ENCODE data around the gene ATP6V0C. TPM values are rescaled to one million over a fixed set of nuclear protein-coding genes. Genes with fewer than 3 reads are reported as not detected.

The ATP6V0C gene
- total RNA-seq, 1 experiment from 2014 or later: 260 TPM

DNA sequence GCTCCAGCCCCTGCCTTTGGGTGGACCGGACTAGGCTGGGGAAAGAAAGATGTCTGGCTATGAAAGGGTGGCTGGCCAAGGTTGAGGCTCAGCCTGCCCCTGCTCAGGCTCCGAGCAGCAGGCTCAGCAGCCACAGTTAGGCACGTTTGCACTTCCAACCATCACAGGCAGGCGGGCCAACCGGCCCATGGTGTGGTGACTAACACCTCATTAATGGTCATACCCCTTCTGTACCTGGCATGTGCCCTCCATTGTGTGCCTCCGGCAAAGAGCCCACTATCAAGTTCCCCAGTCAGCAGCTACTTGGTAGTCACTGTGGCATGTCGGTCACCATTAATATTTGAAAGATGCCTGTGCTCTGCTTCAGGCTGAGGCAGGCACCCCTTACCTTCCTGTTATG is 32.1 kb upstream of the ATP6V0C start:
- TF ChIP-seq, protein P1, sequence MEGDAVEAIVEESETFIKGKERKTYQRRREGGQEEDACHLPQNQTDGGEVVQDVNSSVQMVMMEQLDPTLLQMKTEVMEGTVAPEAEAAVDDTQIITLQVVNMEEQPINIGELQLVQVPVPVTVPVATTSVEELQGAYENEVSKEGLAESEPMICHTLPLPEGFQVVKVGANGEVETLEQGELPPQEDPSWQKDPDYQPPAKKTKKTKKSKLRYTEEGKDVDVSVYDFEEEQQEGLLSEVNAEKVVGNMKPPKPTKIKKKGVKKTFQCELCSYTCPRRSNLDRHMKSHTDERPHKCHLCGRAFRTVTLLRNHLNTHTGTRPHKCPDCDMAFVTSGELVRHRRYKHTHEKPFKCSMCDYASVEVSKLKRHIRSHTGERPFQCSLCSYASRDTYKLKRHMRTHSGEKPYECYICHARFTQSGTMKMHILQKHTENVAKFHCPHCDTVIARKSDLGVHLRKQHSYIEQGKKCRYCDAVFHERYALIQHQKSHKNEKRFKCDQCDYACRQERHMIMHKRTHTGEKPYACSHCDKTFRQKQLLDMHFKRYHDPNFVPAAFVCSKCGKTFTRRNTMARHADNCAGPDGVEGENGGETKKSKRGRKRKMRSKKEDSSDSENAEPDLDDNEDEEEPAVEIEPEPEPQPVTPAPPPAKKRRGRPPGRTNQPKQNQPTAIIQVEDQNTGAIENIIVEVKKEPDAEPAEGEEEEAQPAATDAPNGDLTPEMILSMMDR (IDR thresholded peaks at IDR 0.05; ENCODE audit: unreplicated experiment): no peak
- intact Hi-C loops (cut with micrococcal nuclease; ENCODE audit: unreplicated experiment): no loop called here
- CTCF ChIA-PET: no interaction called here
- no peaks in the 10 kb centered on the region for H3K27me3 Mint-ChIP-seq (ENCODE audit: unreplicated experiment)
- no peaks in the 10 kb centered on the region for H3K9me3 Mint-ChIP-seq (ENCODE audit: low read depth, unreplicated experiment)
- peaks cover 8% of the 10 kb centered on the region for H3K36me3 Mint-ChIP-seq (ENCODE audit: insufficient read depth, unreplicated experiment)
- no TSS peak for BruUV-seq (replicated peaks)
- H3K4me3 Mint-ChIP-seq (ENCODE audit: low read depth, unreplicated experiment): no peak overlapping the region
- no peak overlapping the region for H3K27ac Mint-ChIP-seq (ENCODE audit: unreplicated experiment)
- DNase-seq: no peak
- peaks cover 12% of the 10 kb centered on the region for H3K4me1 Mint-ChIP-seq (ENCODE audit: low read depth, unreplicated experiment)

DNA sequence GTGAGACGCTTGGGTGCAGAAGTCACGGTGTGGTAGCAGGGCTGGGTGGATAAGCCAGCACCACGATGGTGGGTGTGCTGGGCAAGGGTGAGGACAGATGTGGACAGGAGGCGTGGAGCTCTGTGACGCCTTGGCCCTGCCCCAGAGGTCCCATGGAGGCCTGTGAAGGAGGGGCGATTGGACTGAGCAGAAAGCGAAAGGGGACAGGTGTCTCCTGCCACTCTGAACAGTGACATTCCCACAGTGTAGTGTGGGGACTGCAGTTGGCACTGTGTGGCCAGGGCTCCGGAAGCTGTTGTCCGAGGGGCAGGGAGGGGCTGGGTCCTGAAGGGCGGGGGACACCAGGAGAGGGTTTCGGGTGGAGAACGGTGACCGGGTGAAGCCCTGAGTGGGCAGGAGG is 31.5 kb upstream of the ATP6V0C start:
- Mint-ChIP-seq H3K9me3 (ENCODE audit: low read depth, unreplicated experiment) (no peaks in the 10 kb centered on the region), H3K36me3 (ENCODE audit: insufficient read depth, unreplicated experiment) (peaks cover 12% of the 10 kb centered on the region), H3K27ac (ENCODE audit: unreplicated experiment) (no peak overlapping the region), H3K4me3 (ENCODE audit: low read depth, unreplicated experiment) (no peak overlapping the region), H3K4me1 (ENCODE audit: low read depth, unreplicated experiment) (peaks cover 15% of the 10 kb centered on the region), H3K27me3 (ENCODE audit: unreplicated experiment) (no peaks in the 10 kb centered on the region)
- CTCF ChIA-PET: no interaction called here
- DNase-seq: no peak
- TF ChIP-seq, protein P1 (IDR thresholded peaks at IDR 0.05; ENCODE audit: unreplicated experiment): no peak
- intact Hi-C loops (cut with micrococcal nuclease; ENCODE audit: unreplicated experiment): no loop called here
- no TSS peak for BruUV-seq (replicated peaks)

DNA sequence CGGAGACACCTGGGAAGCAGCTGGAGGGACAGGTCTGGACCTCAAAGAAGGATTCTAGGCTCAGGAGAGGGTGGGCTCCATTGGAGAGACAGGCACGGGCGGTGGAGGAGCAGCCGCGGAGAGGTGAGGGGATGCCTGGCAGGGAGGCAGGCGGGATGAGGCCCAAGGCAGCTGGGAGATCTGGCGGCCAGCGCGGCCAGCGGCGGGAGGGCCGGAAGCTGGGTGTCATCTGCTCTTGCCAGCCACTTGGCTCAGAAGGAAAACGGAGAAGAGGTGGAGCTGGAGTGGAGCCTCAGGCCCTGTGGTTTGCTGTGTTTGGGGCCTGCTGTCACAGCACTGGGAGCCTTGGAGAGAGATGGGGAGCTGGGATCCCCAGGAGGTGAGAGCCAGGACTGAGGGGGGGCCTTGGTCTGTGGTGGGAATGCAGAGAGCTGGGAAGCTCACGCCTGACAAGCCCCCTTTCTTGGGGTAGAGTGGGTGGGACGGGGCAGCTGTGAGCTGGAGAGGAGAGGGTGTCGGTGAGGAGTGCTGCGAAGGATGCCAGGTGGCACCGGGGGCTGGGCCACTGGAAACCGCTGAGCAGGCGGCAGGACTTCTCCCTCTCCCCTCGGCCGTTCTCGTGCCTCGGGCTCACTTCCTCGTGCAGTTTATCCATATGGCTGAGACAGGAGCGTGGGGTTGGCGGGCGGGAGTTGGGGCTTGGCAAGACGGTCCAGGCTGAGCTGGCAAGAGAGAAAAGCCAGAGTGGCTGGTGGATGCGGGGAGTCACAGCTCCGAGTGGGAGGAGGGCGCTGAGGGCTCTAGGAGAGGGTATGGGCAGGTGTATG is 30.8 kb upstream of the ATP6V0C start:
- H3K27me3 Mint-ChIP-seq (ENCODE audit: unreplicated experiment): no peaks in the 10 kb centered on the region
- peaks cover 17% of the 10 kb centered on the region for H3K36me3 Mint-ChIP-seq (ENCODE audit: insufficient read depth, unreplicated experiment)
- no TSS peak for BruUV-seq (replicated peaks)
- DNase-seq: no peak
- no peaks in the 10 kb centered on the region for H3K9me3 Mint-ChIP-seq (ENCODE audit: low read depth, unreplicated experiment)
- TF ChIP-seq, protein P1 (IDR thresholded peaks at IDR 0.05; ENCODE audit: unreplicated experiment): no peak
- H3K4me3 Mint-ChIP-seq (ENCODE audit: low read depth, unreplicated experiment): no peak overlapping the region
- H3K27ac Mint-ChIP-seq (ENCODE audit: unreplicated experiment): no peak overlapping the region
- intact Hi-C loops (cut with micrococcal nuclease; ENCODE audit: unreplicated experiment): no loop called here
- CTCF ChIA-PET: no interaction called here
- H3K4me1 Mint-ChIP-seq (ENCODE audit: low read depth, unreplicated experiment): peaks cover 12% of the 10 kb centered on the region

DNA sequence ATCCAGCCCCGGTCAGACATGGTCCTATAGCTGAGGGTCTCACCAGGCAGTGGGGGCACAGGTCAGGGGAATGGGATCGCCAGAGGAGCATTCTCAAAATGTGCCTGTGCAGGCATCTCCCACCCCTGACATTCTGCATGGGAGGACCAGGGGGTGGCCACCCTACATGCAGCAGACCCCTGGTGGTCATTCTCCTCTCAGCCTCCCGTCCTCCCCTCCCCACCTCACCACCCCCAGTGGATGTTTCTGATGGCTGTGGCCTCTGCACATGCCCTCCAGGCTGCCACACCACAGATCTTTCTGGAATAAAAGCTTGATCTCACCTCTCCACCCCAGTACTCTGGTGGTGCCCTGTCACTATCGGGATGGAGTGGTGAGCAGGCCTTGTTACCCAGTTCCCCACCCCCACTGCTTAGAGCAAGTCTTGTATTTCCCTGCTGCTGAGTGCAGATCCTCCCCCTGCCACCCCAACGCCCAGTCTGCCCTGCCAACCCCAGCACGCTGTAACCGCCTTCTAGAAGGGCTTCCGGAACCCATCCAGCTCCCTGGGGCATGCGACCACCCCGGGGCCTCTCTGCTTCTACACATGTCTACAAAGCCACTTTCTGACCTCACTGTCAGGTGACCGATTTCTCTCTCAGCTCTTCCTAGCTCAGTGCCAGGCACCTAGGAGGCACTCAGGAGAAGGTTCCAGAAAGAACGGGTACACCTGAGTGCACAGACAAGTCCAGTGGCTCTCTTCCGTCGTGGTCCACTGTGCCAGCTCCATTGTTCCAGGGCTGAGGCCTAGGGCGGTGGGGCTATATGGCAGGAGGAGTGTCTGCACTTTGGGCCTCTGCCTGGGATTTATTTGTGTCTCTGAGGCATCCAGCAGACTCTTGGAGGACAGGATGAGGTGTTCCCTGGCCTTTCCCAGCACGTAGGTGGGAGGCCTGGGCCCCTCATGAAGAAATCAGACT is 29.5 kb upstream of the ATP6V0C start:
- no TSS peak for BruUV-seq (replicated peaks)
- TF ChIP-seq, protein P1 (IDR thresholded peaks at IDR 0.05; ENCODE audit: unreplicated experiment): no peak
- CTCF ChIA-PET: no interaction called here
- Mint-ChIP-seq H3K27ac (ENCODE audit: unreplicated experiment) (no peak overlapping the region), H3K36me3 (ENCODE audit: insufficient read depth, unreplicated experiment) (peaks cover 17% of the 10 kb centered on the region), H3K9me3 (ENCODE audit: low read depth, unreplicated experiment) (no peaks in the 10 kb centered on the region), H3K4me3 (ENCODE audit: low read depth, unreplicated experiment) (no peak overlapping the region), H3K27me3 (ENCODE audit: unreplicated experiment) (no peaks in the 10 kb centered on the region), H3K4me1 (ENCODE audit: low read depth, unreplicated experiment) (peaks cover 7% of the 10 kb centered on the region)
- intact Hi-C loops (cut with micrococcal nuclease; ENCODE audit: unreplicated experiment): no loop called here
- no peak for DNase-seq
